ENCODE data around the gene TTYH3.

The TTYH3 gene

GRCh38 chr7:2637066-2637471 lies 5.3 kb downstream of the TTYH3 start:
- DNase-seq (ENCODE audit: low read depth) = no peak
- no peak overlapping the region for H3K4me3 ChIP-seq (ENCODE audit: low read depth, low read length)
- no peak for TF ChIP-seq CTCF (IDR thresholded peaks at IDR 0.05; ENCODE audit: control insufficient read depth, extremely low read depth, insufficient read depth)

- H3K4me3 ChIP-seq (ENCODE audit: low read depth, low read length) = no peak overlapping the region
- no peak for DNase-seq (ENCODE audit: low read depth)
- TF ChIP-seq CTCF (IDR thresholded peaks at IDR 0.05; ENCODE audit: control insufficient read depth, extremely low read depth, insufficient read depth) = no peak
Measured at GRCh38 chr7:2637505-2638223, 5.9 kb downstream of the TTYH3 start.

GRCh38 chr7:2638224-2638991 lies 6.6 kb downstream of the TTYH3 start:
- TF ChIP-seq CTCF (IDR thresholded peaks at IDR 0.05; ENCODE audit: control insufficient read depth, extremely low read depth, insufficient read depth) = no peak
- no peak overlapping the region for H3K4me3 ChIP-seq (ENCODE audit: low read depth, low read length)
- DNase-seq (ENCODE audit: low read depth) = no peak

GRCh38 chr7:2639181-2639681 lies 7.4 kb downstream of the TTYH3 start:
- no peak overlapping the region for H3K4me3 ChIP-seq (ENCODE audit: low read depth, low read length)
- TF ChIP-seq CTCF (IDR thresholded peaks at IDR 0.05; ENCODE audit: control insufficient read depth, extremely low read depth, insufficient read depth) = no peak
- DNase-seq (ENCODE audit: low read depth) = no peak

GRCh38 chr7:2639695-2640481 lies 8.1 kb downstream of the TTYH3 start:
- no peak overlapping the region for H3K4me3 ChIP-seq (ENCODE audit: low read depth, low read length)
- TF ChIP-seq CTCF (IDR thresholded peaks at IDR 0.05; ENCODE audit: control insufficient read depth, extremely low read depth, insufficient read depth) = no peak
- DNase-seq (ENCODE audit: low read depth) = no peak

- no peak overlapping the region for H3K4me3 ChIP-seq (ENCODE audit: low read depth, low read length)
- DNase-seq (ENCODE audit: low read depth) = no peak
- no peak for TF ChIP-seq CTCF (IDR thresholded peaks at IDR 0.05; ENCODE audit: control insufficient read depth, extremely low read depth, insufficient read depth)
Measured at GRCh38 chr7:2640482-2640830, 8.7 kb downstream of the TTYH3 start.
